ENCODE measurements around the gene NES.

DNA sequence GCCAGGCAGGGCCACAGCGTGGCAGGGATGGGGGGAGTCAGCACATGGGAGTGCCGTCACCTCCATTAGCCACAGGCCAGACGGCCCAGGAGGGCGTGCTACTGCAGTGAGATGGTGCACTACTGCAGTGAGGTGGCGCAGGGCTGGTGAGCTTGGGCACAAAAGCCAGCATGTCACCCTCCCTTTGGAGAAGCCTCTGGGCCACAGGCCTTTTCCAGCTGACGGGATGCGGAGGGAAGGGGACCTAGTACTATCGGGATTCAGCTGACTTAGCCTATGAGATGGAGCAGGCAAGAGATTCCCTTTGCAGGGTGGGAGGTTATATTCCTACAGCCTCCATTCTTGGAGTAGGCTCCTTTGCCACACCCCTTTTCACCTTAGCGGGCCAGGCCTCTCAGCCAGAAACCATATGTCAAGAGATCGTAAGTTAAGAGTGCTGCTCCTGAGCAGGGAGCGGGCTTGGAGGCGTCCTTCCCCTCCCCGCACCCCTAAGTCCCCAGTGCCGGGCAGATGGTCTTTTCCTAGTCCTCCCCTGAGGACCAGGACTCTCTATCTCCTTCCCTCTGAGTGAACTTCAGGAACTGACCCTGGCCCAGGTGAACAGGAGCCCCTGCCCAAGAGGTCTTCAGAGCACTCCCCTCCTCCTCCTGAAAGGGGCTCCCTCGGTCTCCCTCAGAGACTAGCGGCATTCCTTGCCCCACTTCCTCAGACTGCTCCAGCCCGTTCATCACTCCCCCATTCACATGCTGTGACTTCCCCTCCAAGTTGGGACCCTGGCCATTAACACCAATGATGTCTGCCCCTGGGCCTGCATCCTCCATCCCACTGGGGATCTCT lies 8.2 kb downstream of the NES start:
- TF ChIP-seq, protein P1, sequence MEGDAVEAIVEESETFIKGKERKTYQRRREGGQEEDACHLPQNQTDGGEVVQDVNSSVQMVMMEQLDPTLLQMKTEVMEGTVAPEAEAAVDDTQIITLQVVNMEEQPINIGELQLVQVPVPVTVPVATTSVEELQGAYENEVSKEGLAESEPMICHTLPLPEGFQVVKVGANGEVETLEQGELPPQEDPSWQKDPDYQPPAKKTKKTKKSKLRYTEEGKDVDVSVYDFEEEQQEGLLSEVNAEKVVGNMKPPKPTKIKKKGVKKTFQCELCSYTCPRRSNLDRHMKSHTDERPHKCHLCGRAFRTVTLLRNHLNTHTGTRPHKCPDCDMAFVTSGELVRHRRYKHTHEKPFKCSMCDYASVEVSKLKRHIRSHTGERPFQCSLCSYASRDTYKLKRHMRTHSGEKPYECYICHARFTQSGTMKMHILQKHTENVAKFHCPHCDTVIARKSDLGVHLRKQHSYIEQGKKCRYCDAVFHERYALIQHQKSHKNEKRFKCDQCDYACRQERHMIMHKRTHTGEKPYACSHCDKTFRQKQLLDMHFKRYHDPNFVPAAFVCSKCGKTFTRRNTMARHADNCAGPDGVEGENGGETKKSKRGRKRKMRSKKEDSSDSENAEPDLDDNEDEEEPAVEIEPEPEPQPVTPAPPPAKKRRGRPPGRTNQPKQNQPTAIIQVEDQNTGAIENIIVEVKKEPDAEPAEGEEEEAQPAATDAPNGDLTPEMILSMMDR (IDR thresholded peaks at IDR 0.05), result no peak
- TF ChIP-seq POLR2A (IDR thresholded peaks at IDR 0.05; ENCODE audit: low read depth) (no peak), POLR2AphosphoS5 (IDR thresholded peaks at IDR 0.05) (no peak), EP300 (IDR thresholded peaks at IDR 0.05) (no peak)

Measured in esophagus muscularis mucosa (tissue), 4 donors.